Activated T-helper 1 cell treated with anti-CD3 and anti-CD28 coated beads, Interleukin-2, amount 50 U/mL, for 16 hours (primary cell): ENCODE data around the gene NPAS3.

Source experiments
- DNase-seq, 2 donors: peaks; one replicate each; pipeline ENCODE4 v3.0.0-alpha.2; 2020; ENCODE audit warnings: low read depth in 1 of 2, low spot score in 1 of 2

The NPAS3 gene

GRCh38 chr14:33661101-33661500 is 722.4 kb downstream of the NPAS3 start:
- DNase-seq = no peak

GRCh38 chr14:33668066-33668465 is 729.4 kb downstream of the NPAS3 start:
- DNase-seq = no peak

- DNase-seq = no peak
Measured at GRCh38 chr14:33669111-33669510, 730.4 kb downstream of the NPAS3 start.

DNA sequence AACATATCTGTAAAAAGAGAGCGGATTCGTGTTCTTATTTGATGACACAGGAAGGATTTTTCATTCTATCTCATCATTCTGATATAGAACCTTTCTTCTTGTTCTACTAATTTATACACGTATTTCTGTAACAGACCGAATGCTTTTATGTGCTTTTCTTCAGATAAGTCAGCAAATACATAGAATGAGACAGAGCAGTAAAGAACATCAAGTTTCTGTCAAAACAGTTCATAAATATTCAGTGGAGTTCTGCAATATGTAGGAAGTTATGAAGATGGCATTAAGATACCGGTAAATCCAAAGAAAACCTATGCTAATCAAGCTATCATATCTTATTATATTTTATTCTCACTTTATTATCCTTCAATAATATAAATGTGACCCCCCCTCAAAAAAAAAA is 731.6 kb downstream of the NPAS3 start:
- no peak for DNase-seq

- DNase-seq = no peak
Measured at GRCh38 chr14:33671556-33671955, 732.9 kb downstream of the NPAS3 start.

- DNase-seq = no peak
Measured at GRCh38 chr14:33674927-33675326, 736.2 kb downstream of the NPAS3 start.

GRCh38 chr14:33675415-33676130 is 736.9 kb downstream of the NPAS3 start:
- DNase-seq = no peak

DNA sequence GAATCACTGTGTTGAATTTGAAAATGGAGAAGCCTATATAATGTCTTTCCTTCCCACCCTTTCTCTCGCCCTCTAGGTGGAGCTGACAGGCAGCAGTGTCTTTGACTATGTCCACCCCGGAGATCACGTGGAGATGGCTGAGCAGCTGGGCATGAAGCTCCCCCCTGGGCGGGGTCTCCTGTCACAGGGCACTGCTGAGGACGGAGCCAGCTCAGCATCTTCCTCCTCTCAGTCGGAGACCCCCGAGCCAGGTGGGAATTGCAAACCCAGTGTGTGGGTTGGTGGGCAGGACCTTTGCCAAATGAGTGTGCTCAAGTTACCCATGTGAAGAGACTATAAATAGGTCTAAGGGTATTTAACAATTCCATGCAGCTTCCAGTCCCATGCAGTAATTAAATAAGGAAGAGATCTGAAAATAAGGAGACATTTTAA is 737.5 kb downstream of the NPAS3 start:
- DNase-seq = no peak

- DNase-seq = no peak
Measured at GRCh38 chr14:33676891-33677290, 738.2 kb downstream of the NPAS3 start.

- no peak for DNase-seq
Measured at GRCh38 chr14:33678005-33678404, 739.3 kb downstream of the NPAS3 start.

DNA sequence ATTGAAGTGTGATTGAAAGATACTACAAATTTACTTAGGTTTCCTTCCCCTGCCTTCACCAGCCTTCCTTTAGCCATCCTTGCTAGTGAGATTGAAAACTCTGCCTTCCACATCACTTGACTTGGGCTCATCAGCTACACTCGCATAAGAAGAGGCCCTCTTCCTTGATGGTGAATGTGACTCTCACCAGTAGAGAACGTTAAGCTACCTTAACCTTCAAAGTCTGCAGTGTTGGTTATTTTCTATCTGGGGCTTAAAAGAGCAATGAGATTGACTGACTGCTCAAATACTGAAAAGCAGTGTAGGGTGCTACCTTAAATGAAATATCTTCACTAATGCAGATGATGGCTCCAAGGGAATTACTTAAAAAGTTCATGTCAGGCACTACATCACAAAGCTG is 740.3 kb downstream of the NPAS3 start:
- DNase-seq = no peak

DNA sequence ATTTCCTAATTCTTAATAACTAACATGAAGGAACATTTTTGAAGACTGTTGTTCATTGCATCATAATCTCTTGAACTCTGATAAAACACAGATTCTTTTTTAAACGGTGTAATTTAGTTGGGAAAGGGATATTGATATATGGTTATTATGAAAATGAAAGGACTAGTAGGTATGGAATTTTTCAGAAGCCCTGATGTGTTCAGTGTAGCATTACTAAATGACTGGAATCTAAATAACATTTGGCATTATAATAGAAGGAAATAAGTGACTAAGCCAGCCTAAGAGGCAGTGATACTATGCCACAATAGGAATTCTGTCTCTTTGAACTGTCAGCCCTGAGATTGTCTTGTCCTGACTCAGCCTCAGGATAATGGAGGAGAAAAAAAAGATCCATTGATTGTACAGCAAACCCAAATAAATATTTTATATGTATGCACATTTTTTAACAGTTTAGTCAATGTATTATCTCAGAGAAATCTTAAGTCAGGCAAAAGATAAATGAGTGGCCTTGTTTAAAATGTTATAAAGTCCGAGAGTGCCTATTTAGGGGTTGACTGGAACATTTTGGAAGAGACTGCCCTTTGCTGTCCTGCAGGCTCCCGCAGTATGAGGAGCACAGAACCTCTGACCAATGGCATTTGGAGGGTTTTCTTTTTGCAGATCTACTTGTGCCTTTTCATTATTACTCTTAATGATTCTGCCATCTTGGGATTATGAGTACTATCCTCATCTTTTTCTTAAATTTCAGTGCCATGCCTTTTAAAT is 741.0 kb downstream of the NPAS3 start:
- no peak for DNase-seq

DNA sequence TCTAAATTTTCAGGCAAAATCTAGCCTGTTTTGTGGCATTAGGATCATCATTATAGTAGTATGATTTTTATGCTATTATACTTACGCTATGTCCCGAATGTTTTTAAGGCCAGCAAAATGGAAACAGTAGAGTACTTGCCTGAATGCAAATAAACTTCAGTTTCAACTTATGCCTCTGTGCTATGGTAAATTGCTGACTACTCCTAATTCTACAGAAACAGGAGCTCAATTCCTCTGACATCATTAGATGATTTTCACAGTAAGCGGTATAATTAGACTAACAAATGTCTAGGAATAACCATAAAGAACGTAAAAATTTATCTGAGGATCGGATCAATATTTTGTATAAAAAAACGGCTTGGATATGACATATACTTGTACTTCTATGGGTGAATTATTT is 742.2 kb downstream of the NPAS3 start:
- DNase-seq = no peak

- no peak for DNase-seq
Measured at GRCh38 chr14:33682760-33683159, 744.1 kb downstream of the NPAS3 start.

DNA sequence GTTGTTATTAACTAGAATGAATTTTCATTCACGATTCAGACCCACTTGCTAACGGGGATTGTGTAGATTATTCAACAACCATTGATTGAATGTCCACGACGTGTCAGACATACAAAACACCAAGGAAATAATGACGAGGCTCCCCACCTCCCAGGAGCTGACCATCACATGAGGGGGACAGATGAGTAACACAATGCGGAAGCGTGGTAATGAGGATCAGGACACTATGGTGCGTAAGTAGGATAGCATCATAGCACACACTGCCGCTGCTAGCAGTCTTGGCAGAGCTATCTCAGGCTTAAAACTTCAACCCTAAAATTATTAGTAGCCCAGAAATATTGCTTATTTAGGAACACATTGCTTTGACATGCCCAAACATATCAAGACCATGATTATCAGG is 746.3 kb downstream of the NPAS3 start:
- no peak for DNase-seq

DNA sequence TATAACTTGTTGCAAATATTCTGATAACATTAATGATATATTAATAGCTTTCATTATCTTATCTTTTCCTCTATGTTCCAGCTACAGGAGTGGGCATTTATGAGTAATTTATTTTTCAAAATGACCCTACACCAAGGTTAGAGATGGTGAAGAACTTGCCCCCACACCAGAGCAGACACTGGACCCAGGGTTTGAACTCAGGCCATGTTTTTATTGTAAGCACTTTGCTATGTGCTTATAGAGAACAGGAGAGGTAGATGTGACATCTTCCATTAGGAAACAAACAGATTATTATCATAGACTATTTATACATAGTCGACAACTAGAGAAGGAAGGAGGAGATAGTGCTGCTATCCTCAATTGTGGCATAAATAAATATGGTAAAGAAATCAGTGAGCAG is 747.0 kb downstream of the NPAS3 start:
- no peak for DNase-seq

- DNase-seq = no peak
Measured at GRCh38 chr14:33686218-33686617, 747.5 kb downstream of the NPAS3 start.

DNA sequence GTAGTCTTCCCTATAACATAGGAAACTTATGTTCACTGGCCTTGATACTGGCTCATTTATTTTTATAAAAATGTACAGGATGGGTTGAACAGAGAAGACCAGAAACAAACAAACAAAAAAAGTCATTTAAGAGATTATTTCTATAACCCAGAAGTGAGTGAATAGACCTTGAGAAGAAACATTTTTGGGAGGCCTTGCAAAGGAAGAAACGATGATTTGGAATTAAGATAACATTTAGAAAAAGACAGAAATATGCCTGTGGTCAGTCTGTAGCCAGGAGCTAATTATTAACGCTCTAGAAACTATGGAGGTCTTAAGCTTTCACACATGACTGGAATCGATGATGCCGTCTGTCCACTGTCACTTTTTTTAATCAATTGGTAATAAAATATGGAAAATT is 748.2 kb downstream of the NPAS3 start:
- DNase-seq = no peak

- no peak for DNase-seq
Measured at GRCh38 chr14:33689680-33690079, 751.0 kb downstream of the NPAS3 start.

- DNase-seq = no peak
Measured at GRCh38 chr14:33691907-33692306, 753.2 kb downstream of the NPAS3 start.

DNA sequence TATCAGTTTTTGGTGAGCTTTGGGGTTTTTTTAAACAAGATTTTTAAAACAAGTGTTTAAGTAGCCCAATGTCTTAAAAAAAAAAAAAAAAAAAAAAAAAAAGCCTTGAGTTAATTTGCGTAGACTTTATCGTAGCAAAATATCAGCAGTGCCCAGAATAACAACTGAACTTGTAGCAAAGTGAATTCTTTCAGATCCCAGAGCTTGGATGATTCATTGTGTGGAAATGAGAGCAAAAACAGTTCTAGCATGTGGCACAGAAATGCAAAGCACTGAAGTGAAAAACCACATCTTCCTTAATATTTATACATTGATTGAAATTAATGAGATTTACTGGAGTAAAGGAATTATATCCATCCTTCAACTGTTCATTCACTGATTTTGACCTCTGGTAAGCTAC is 754.1 kb downstream of the NPAS3 start:
- DNase-seq = no peak

- DNase-seq = no peak
Measured at GRCh38 chr14:33693237-33693636, 754.6 kb downstream of the NPAS3 start.

GRCh38 chr14:33696165-33696564 is 757.5 kb downstream of the NPAS3 start:
- no peak for DNase-seq
